GM18526 (cell line): Measurements from ENCODE around the gene PLEKHH2.

ENCODE experiments used
- POLR2A ChIP-seq: IDR thresholded peaks from 3 replicates; pipeline ENCODE4 v1.6.1; 2011; ENCODE audit not compliant: insufficient read length; ENCODE audit errors: extremely low read depth

The PLEKHH2 gene

DNA sequence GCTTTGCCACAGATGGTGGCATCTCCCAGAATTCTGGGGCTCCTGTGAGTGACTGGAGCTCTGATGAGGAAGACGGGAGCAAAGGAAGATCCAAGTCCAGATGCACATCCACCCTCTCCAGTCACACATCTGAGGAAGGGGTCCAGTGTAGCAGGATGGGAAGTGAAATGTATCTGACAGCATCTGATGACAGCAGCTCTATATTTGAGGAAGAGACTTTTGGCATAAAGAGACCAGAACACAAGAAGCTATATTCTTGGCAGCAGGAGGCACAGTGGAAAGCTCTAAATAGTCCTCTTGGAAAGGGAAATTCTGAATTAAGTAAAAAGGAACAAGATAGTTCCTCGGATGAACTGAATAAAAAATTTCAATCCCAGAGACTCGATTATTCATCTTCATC is 62.7 kb downstream of the PLEKHH2 start:
- no peak for TF ChIP-seq POLR2A

DNA sequence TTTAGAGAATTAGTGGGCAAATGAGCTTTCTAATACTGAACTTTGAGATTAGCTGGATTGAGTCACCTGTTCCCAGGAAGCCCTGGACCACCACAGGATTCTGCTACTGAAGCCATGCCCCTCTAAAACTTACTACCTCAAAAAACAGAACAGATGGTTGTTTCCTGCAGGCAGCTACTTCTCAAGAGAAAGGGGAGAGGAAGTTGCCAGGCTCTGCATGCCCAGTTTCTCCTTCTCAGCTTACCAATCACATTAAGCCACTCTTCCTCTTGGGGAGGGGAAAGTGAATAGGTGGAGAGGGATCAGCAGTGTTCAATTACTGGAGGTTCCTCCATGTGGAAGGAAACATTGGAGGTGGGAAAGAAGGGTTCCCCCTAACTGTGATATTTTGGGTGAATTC is 64.1 kb downstream of the PLEKHH2 start:
- TF ChIP-seq POLR2A, result no peak

DNA sequence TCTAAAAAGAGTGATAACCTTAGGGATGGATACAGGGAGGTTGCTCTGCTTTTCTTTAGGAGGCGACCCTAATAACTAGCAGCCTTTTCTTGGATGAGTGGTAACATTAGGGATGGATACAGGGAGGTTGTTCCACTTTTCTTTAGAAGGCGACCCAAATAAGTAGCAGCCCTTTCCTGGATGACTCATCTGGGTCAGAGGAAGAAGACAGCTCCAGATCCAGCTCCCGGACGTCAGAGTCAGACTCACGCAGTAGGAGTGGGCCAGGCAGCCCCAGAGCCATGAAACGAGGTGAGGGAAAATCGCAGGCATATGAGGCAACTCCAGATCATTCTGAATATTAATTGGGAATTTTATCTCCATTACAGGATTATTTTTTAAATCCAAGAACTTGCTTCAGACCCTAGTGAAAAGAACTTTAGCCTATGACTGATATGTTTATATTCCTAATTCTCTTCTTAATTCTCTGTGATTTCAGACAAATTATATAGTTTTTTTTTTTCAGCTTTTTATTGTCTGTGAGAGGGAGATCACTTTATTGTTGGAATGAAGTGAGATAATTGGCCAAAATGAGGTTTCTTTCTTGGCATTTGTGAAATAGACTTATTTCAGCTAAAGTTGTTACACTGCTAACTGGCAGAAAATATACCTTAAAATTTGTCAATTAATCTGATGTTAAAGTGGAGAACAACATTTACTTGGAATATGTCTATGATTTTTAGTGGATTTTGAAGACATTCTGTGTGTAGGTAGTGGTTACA is 70.4 kb downstream of the PLEKHH2 start:
- TF ChIP-seq POLR2A, result no peak

DNA sequence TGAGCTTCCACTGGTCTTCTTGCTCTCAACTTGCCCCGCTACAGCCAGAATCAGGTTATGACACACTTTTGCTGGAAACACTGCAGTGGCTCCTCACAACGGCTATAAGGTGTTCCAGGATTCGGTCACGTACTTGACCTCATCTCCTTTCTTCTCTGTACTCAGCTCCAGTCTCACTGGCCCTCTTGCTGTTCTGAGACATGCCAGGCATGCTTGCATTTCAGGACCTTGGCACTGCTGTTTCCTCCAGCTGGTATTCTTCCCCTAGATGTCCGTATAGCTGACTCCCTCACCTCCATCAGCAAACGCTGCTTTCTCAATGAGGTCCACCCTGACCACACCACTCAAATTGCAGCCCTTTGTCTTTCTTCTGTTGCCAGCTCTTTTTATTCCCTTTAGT is 71.1 kb downstream of the PLEKHH2 start:
- no peak for TF ChIP-seq POLR2A

DNA sequence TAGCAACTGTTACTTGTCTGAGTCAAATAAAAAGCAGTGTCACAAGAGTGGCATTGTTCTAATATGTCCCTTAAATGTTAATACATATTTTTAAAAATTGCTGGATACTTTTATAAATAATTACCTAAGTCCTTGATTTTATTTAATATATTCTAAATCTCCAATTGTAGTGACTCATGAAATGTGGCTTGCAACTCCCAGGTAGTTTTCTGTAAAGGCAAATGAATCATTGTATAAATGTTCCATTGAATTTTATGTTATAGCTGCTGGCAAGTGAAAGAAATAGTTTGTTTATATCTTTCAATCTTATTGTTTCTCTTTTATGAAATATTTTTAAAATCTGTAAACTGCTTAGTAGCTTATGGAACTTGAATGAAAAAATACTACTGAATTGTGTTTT is 71.8 kb downstream of the PLEKHH2 start:
- no peak for TF ChIP-seq POLR2A

DNA sequence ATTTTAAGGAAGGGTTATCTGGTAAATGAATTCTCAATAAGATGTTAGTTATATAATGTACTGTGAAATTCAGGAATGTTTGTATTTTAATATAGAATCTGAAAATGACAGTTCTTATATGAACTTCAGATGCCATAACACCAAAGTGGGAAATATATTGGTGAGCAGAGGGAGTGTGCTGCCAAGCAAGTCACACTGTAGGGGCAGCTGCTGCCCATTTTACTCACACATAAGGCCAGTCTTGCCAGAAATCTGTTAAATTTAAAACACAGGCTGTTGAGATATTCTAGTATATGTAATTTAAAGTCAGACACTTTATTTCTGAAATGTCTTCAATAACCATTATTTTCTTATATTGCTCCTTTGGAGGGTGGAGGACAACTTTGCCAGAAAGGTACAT is 73.8 kb downstream of the PLEKHH2 start:
- no peak for TF ChIP-seq POLR2A

DNA sequence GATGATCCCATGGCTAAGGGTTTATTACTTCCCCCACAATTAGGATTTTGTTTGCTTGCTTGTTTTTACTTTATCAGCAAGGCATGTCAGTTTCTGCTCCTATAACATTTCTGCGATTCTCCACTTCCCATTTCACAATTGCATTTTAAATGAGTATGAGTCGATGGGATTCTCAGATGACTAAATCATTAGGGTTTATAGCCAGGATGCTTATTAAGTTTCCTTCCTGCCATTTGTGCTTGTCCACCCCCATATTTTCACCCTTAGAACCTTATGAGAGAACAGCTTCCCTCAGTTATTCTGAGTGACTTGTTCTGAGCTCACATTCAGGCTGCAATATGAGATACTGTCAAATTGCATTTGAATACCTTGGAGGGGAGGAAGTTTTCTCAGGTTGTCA is 77.1 kb downstream of the PLEKHH2 start:
- no peak for TF ChIP-seq POLR2A

DNA sequence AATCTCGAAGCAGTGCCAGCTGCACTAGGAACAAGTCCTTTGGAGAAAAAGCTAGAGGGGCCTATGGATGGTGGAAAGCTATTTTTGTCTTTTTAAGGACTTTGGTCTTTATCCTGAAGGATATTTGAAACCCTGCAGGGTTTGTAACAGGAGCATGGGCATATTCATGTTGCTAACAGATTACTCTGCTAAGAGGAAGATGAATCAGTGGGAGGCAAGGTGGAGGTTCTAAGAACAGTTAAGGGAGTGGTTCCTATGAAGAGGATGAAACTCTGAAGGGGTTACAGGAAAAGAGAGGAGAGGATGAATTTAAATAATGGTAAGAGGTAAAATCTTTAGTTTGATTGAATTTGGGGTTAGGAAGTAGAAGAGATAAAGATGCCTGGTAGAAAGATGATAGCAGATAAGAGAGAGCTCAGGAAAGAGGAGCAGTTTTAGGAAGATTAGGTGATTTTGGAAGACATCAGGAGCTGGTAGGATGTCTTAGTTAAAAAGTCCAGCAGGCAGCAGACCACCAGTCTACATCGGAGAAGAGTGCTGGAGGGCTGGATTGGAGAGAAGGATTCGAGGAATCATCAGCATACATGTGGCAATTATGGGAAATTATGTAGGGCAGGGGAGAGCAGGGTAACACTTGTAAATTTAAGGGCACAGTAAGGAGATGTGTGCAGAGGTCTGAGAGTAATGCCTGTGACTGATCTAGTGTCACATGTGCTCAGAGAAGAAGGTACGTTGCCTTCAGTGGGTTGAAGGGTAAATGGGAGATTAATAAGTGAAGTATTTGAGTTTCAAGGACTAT is 78.4 kb downstream of the PLEKHH2 start:
- TF ChIP-seq POLR2A, result no peak

DNA sequence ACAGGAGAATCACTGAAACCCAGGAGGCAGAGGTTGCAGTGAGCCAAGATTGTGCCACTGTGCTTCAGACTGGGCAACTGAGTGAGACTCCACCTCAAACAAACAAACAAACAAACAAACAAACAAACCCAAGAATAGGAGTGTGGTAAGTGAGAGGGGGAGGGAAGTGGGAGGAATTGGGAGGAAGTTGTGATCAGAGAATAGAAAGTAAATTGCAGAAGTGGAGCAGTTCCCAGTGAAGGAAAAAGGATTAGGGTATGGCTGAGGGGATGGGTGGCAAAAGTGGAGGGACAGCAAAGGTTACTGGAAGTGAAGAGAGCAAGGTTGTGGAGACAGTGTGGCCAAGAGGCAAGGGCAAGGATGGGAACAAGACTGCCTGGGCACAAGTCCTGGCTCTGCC is 80.3 kb downstream of the PLEKHH2 start:
- no peak for TF ChIP-seq POLR2A

DNA sequence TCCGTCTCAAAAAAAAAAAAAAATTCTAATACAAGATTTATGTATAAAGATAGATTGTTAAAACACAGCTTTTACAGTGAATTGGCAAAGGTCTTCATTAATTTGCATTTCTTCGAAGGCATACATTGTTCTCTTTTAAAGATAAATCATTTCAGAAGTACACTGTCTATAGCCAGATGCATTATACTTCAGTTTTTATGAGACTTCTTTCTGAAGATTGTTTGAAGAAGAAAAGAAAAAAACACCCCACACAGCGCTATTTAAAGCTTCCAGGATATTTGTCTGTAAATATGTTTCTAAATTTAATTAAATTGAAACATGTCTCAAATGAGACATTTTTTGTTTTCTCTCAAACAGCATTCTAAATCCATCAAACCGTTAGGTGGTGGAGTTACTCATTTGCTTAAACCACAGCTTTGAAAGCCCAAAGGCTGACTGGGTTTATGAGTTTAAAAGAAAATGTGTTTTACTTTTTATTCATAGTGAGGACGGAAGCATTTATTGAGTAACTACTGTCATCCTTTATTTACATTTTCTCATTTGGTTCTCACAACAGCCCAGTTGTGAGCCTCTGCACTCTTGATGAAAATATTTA is 81.6 kb downstream of the PLEKHH2 start:
- TF ChIP-seq POLR2A, result no peak

DNA sequence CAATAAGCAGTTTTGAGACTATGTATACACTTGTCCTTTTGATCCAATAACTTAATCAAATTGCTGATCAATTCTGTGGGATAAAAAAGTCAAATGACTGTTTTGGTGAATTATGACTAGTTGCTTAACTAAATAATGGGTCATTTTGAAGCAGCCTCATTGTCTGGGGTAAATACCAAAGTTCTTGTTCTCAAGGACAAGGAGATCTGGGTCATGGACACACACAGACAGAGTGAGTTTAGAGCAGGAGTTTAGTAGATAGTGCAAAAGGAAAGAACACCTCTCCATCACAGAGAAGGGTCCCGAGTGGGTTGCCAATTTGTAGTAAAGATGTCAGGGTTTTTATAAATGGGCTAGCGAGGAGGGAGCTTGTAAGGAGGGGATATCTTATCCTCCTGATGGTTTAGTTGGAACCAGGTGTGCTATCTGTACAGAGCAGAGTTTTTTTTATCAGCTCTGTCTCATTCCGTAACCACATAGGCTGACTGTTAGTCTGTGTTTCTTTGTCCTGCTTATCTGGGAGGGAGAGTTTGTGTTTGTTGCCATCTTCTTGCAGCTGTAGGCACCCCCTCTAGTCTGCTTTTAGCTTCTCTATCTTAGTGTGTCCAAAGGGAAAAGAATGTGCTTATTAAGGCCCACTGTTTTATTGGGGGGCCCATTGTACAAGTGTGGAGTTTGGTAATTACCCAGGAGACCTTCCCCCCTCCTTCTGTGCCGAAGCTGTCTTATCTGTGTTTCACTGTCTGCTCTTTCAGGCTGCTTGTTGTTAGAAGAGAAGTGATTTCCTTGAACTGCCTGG is 87.9 kb downstream of the PLEKHH2 start:
- no peak for TF ChIP-seq POLR2A

DNA sequence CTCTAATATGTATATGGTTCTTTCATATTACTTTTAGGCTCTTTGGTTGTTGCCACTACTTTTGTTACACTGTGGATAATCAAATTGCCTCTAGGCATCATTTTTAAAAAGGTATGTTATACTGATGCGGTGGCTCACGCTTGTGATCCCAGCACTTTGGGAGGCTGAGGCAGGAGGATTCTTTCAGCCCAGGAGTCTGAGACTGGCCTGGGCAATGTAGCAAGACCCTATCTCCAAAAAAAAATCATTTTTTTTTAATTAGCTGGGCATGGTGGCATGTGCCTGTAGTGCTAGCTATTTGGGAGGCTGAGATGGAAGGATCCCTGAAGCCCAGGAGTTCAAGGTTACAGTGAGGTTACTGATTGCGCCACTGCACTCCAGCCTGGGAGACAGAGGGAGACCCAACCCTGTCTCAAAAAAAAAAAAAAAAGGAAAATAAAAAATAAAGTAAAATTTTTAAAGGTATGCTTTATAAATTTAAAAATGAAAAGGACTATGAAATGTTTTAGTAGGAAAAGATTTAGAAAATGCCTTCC is 88.7 kb downstream of the PLEKHH2 start:
- no peak for TF ChIP-seq POLR2A

DNA sequence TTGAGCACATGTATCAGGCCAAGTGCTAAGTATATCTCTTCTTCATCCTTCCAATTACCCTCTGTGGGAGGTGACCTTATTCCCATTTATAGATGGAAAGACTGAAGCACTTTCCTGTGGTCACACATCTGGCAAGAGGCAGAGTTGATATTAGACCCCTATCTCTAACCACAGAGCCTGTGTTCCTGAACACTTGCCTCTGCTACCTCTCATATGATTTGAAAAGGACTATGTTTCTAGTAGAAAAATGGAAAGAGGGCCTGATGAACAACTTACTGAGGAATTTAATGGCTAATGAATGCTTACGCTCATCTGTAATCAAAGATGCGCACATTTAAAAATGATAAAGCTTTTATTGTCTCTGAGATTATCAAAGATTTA is 90.6 kb downstream of the PLEKHH2 start:
- no peak for TF ChIP-seq POLR2A

DNA sequence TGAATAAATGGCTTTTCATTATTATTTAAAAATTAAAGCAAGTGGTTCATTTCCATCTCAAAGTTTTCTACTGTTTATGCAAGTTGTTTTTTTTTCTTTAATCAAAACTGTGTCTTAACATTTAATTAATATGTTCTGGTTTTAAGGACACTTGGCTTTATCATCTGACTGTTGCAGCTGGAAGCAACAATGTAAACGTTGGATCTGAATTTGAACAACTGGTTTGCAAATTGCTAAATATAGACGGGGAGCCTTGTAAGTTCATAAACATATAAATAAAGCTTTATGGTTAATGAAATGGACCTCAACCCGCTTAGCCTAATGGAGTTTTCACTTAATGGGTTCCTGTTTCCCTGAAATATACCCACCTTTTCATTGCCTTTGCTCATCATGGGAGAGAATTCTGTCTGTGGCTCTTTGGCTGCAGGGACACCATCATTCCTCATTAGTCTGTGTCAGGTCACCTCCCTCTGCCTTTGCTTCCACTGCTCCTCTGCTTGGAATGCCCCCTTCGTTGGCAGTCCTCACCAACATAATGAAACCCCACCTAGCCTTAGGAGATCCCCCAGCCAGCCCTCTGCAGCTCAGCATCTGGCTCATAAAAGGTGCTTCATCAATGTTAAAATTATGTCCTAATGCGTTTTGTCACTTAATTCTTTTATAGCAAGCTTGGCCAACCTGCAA is 92.6 kb downstream of the PLEKHH2 start:
- no peak for TF ChIP-seq POLR2A

DNA sequence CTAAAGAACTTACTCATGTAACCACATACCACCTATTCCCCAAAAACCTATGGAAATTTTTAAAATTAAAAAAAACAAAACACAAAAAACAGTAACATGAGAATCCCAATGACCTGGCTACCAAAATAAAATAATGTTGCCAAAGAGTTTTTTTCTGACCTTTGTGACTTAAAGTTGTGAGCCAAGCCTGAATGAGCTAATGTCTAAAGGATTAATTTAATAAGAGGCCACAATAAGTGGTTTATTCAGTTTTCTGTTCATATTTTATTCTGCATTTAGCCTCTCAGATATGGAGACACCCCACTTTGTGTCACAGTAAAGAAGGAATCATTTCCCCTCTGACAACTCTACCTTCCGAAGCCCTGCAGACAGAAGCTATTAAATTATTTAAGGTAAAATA is 94.2 kb downstream of the PLEKHH2 start:
- TF ChIP-seq POLR2A, result no peak
